Choroid plexus epithelial cell (primary cell): ENCODE data around the gene THOC1.
"Not testable (repeated sequence)": the region's sequence is repeated elsewhere in the genome, so short reads cannot be mapped to it uniquely, and the experiment has no call there.

Source experiments
- DNase-seq: peaks from one replicate; pipeline ENCODE4 v3.0.0-alpha.2; 2010; ENCODE audit warnings: low read depth
- H3K4me3 ChIP-seq: 2 replicates; pipeline ENCODE4 v1.5.1; 2011; ENCODE audit warnings: low read depth, mild to moderate bottlenecking, control low read depth, low read length, moderate library complexity
- CTCF ChIP-seq: conservative IDR thresholded peaks from 2 replicates; pipeline ENCODE4 v1.5.1; 2011; ENCODE audit warnings: low read depth, mild to moderate bottlenecking, control low read depth, inconsistent platforms, low read length, moderate library complexity

The THOC1 gene

GRCh38 chr18:295756-296490, 28.1 kb upstream of the THOC1 start:
- DNase-seq: peak; percentile 14
- no peak for TF ChIP-seq CTCF
- no peak overlapping the region for H3K4me3 ChIP-seq

- DNase-seq: no peak
- H3K4me3 ChIP-seq: no peak overlapping the region
- no peak for TF ChIP-seq CTCF
Measured at GRCh38 chr18:294566-294965, 26.7 kb upstream of the THOC1 start.

- DNase-seq: peak; percentile 70
- H3K4me3 ChIP-seq: no peak overlapping the region
- TF ChIP-seq CTCF: peak; percentile 30
Measured at GRCh38 chr18:293536-293935, 25.7 kb upstream of the THOC1 start.

- H3K4me3 ChIP-seq: no peak overlapping the region
- peak; percentile 48 for DNase-seq
- TF ChIP-seq CTCF: peak; percentile 58
Measured at GRCh38 chr18:292271-292670, 24.4 kb upstream of the THOC1 start.

GRCh38 chr18:289970-290369, 22.1 kb upstream of the THOC1 start:
- not testable (repeated sequence) for DNase-seq, H3K4me3 ChIP-seq

- no peak overlapping the region for H3K4me3 ChIP-seq
- TF ChIP-seq CTCF: no peak
- no peak for DNase-seq
Measured at GRCh38 chr18:289026-289425, 21.2 kb upstream of the THOC1 start.

GRCh38 chr18:286515-287310, 18.9 kb upstream of the THOC1 start:
- TF ChIP-seq CTCF: peak; percentile 68
- no peak overlapping the region for H3K4me3 ChIP-seq
- peak; percentile 66 for DNase-seq
